NCI-H1092 treated with DMSO at 0.1 percent for 48 hours (cell line): ENCODE results near the gene PCLO.

ENCODE experiments used
- DNase-seq: peaks from one replicate; lab custom pipeline; 2025; lab: John Stamatoyannopoulos, UW

The PCLO gene

DNA sequence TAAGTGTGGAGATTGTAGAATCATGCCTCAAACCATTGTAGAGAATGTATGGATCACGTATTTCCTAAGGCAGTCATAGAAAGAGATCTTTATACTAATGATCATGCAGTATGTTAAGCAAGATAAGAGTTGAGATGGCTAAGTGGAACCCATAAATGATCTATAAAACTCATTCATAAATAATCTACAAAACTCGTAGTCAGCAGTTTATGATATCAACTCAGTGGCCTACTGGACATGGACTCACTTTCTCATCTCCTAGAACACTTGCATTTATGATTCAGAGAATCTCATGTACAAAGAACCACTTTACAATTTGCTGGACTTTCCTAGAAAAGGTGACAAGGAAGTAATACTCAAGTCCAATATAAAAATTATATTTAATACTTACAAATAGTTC lies 339.6 kb downstream of the PCLO start:
- DNase-seq: no peak

DNA sequence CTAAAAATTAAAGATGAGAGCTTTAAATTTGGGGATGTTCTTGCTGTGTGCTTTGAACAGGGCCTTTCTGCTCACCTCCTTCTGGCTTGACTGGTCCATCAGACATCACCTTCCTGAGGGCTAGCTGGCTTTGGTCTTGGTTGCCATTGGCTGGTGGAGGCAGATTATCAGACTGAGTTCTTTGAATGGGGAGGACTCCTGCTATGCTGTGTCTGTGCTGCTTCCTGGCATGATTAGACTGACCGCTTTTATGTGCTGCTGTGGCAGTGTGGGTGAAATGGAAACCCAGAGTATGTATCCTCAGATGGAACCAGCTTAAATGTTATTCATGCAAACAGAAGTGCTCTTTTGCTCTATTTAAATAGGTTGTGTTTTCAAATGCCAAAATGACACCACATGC lies 341.6 kb downstream of the PCLO start:
- no peak for DNase-seq

DNA sequence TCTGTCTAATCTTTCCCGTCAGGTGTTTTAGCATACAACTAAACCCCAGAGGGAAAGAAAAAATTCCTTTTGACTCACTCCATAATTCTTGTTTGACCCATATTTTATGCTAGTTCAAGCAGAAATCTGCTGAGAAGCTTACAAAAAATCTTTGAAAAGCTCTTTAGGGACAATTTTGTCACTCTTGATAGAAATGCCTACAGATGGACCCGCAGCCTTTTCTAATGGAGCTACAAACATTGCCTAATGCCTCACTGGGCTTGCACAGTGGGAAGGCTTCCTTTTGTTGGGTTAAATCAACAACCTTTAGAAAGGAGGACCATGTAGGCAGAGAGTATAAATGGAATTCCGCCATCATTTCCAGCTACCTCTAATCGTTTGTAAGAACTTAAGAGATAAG lies 344.5 kb downstream of the PCLO start:
- no peak for DNase-seq

DNA sequence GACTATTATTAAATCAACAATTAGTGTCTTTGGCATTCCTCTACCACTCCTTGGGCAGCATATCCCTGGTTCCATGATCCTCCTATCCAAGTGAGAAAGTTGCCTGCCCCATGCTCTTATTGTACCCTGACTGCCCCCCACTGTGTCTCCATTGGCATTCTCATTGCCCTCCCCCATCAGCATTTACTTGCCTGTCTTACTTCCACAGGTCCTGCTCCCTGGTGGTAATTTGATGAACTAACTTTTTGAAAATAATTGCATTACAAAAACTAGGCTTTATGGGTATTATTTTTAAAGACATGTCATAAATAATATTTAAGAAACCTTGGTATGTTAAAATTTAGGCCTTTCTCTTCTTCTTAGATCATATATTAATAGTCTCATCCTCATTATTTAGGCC lies 346.4 kb downstream of the PCLO start:
- no peak for DNase-seq

DNA sequence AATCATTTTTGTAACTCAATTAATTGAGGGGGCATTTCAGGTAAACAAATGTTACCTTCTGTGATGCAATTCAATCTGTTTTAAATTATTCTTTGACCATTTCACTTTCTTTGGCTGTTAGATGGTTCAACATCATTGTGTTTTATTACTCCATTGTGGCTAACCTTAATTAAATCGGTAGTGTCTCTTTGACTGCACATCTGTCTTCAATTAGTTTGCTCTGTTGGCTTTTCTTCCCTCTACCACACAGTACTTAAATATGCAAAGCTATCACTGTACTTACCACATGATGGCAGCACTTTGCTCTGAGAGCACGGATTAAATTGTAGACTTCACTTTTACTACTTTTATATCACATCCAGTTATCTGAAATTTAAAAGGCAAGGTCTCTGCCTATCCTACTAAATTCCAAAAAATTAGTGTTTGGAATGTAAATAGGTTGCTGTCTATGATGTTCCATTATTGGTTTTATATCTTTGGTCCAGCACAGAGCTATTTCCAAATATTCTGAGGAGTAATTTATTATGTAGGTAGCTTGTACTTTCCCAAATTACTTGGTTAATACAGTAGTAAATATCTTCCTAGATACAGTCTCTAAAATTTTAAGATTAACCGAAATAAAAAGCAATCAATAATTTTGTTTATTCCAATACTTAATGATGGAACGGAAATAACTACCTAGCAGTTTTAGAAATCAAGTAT lies 352.0 kb downstream of the PCLO start:
- peak; percentile 62 for DNase-seq

DNA sequence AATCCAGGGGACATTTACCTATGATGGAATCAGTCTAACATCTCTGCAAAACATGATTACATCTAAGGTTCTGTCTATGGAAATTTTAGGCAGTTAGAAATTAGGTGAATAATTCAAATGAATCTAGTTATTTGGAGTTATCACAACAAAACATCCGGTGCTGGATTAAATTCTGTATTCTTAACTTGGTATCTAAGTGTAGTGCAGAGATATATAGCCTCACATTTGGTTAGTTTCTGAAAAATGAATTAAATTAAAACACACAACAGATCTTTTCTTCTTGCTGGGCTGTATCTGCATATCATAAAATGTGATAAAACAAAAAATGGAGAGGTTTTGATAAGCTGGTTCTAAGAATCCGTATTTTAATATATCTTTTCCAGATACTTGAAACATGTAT lies 354.1 kb downstream of the PCLO start:
- DNase-seq: no peak

DNA sequence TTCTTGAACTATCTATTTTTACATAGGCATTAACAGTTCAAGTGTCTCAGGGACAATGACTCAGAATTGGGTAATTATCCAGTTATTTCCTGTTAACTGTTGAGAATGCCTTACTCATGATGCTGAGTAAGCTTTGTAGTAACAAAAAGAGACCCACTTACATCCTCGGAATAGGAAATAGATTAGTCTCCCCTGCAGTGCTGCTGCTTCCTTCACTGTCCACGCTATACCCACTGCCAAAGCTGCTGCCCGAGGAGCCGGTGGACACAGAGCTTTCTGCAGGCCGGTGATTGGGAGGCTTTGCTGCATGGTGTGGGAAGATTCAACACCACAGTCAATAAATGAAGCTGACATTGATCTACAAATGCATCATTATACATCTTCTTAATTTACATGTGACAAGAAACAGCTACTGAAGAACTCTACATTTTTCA lies 357.1 kb downstream of the PCLO start:
- DNase-seq: no peak

DNA sequence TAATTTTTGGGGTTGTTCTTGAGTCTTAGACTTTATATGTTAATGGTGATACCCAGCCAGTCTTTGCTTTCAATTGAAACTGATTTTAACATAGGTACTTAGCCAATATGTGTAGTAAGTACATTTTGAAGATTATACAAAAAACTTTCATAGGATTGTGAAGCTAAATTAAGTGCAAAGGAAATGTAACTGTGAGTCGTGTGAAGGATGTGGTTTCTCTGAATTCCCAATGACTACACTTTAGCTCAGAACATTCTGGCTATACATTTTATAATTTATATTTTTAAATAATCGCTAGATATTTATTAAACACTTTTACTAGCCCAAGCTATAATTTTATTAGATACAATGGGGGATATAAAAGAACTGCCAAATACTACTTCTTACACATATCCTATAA lies 359.3 kb downstream of the PCLO start:
- DNase-seq: no peak

DNA sequence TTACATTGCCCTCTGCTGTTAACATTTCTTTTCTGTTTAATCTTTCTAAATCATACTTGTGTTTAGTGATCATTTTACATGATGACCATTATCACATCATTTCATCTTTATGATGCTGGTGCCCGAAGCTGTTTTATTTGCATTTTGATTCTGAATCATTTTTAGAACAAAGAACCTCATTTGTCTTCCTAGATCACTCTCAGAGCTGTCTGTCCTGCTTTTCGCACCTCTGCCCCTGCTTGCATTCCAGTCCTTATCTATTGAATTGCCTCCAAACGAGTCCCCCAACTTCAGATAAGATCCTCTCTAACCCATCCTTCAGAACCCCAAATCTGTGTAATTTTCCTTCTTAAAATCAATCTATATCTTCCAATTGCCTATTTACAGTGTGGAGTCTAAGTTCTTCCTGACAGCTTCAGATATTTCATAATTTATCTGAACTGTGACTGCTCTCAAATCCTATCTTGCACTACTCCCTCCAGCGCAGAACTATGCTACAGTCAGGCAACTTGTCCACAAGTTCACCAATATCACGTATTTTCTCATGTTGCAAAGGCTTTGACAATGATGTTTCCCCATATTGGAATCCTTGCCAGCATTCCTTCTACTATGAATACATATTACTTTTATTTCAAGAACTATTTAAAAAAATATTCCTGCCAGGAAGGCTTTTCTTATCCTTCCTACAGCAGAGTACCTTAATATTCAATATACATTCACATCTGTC lies 372.6 kb downstream of the PCLO start:
- DNase-seq: no peak

DNA sequence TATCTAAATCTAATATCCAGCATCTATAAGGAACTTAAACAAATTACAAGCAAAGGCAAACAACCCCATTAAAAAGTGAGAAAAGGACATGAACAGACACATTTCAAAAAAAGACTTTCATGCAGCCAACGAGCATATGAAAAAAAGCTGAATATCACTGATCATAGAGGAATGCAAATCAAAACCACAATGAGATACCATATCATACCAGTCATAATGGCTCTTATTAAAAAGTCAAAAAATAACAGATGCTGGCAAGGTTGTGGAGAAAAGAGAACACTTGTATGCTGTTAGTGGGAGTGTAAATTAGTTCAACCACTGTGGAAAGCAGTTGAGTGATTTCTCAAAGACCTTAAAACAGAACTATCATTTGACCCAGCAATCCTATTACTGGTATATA lies 384.7 kb downstream of the PCLO start:
- DNase-seq: no peak

DNA sequence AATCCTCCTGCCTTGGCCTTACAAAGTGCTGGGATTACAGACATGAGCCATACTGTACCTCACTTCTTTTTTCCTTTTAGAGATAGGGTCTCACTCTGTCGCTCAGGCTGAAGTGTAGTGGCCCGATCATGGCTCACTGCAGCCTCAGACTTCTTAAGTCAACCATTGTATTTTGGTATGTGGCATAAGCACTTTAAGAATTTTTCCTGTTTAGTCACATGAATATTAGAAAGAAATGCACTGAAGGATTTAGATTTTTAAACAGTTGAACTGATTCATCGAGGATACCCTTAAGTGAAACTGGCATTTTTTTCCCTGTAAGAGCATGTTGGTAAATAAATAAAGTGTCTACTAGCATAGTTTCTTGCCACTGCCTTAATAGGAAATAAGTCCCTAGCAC lies 399.8 kb downstream of the PCLO start:
- no peak for DNase-seq

DNA sequence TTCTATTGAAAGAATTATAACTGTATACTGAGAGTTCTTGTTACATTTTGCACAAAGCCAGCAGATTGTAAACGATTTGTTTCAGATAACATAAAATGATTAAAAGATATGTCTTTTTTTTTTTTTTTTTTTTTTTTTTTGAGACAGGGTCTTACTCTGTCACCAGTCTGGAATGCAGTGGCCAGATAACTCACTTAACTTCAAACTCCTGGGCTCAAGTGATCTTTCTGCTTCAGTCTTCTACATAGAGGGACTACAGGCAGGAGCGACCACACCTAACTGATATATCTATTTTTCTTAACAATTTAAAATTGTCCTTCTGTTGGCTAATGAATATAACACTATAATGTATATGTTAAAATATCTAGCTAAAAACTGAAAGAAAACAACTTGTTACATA lies 401.9 kb downstream of the PCLO start:
- DNase-seq: no peak

DNA sequence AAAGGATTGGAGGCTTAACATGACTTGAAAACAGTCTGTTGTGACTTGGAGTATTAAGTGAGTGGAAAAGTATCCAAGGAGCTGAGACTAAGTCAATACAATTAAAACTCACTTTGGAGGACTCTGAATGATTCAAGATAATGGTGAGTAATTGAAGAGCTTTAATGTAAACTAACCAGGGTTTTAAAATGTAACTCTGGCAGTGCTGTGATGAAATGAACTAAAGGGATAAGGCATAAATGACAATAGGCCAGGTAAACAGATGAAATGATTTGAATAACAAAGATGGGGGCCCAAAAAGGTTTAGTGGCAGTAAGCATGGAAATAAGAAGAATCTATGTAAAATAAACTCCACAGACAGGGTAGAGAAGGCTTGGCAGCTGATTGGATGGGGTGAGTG lies 402.6 kb downstream of the PCLO start:
- no peak for DNase-seq

DNA sequence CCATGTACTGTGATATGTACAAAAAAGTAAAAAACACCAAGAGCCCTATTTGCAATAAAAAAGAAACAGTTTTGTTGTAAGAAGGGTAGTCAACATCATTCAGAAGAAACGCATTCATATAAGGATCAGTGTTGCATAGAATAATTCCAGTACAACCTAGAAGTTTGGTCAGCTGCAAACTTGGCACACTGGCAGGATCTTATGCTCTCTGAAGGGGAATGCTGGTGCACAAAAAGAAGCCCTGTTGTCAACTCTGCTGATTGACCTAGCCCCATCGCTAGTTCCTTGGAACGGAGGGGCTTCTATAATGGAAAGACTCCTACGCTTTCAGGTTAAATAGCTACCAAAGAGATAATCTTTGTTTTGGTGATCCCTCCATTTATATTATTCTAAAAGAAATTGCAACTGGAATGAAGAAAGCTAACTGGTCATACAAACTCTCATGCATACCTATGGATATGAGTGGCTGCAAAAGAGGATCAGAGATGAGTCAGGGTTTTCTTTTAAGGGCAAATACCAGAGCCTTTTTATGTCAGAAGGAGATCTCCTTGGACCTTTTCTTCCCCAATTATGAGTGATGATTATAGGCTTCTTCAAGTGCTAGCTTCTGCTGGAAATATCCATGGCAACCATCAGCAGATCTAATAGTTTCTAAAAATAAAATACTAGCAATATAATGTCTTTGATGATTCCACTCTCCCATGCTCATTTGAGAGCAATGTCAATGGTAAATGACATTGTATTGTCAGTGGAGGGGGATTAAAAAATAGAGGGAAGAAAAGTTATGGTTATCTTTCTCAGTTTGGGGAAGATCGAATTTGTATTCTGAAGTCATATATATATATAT lies 406.8 kb downstream of the PCLO start:
- no peak for DNase-seq

DNA sequence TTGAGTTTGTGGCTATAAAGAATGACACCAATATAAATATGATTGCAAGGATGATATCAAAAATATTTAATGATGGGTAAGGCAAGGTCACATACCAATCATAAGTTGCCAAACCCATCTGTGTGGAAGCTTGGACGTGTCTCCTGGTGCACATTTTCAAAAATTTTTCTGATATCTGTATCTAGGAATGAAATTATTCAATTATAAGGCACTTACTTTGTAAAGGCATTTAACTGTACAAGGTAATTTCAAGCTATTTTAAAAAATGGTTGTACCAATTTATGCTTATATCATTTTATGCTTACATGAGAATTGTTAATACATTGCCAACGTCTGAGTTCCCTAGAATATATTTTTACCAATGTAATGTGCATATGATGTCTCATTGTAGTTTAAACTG lies 412.7 kb downstream of the PCLO start:
- no peak for DNase-seq

DNA sequence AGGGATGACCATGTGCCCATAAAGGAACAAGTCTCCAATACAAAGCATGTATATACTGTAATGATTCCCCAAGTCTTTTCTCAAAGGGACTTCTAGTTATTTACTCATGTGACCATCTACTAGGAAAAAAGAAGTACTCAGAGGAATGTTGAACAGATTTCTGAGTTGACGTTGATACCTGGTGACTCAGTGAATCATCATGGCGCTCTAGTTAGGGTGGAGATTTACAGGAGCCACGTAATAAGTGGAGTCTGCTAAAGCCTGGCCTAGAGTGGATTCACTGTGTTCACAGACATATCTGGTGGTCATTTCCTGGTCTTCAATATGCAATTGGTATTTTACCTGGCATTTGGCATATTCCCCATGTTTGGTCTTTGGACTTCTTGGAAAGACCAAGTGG lies 416.9 kb downstream of the PCLO start:
- no peak for DNase-seq

DNA sequence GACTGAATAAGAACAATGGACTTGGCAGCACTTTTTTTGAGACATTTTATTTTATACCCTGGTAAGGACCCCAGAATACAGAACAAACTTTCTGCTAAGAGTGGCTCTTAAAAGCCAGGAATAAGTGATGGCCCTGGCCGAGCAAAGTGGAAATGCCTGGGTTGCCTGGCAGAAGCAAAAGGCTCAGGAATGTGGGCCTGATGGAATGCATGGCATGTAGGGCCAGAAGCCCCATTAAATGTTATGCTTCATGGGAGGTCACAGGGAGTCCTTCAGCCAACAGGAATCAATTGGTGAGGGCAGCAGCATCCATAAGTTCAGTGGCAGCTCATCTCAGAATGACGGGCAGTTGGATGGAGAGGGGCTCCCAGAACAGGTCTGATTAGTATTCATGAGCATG lies 417.6 kb downstream of the PCLO start:
- no peak for DNase-seq

DNA sequence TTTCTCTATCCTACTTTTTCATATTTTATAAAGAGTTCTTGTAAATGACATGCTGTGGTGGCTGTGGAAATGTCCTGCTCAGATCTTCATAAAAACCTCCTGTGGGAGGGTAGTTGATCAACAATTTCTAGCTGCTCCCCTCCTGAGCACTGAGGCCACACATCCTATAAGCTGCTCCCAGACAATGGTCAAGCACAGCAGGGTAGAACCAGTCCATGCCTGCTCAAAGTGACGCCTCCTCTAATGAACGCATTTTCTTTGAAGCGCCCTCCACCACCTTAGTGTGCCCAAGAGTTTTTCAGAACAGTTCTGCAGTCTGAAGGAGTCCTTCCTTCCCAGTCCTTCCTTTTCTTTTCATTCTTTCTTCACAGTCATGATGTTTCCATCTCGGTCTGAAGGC lies 420.5 kb downstream of the PCLO start:
- DNase-seq: no peak

DNA sequence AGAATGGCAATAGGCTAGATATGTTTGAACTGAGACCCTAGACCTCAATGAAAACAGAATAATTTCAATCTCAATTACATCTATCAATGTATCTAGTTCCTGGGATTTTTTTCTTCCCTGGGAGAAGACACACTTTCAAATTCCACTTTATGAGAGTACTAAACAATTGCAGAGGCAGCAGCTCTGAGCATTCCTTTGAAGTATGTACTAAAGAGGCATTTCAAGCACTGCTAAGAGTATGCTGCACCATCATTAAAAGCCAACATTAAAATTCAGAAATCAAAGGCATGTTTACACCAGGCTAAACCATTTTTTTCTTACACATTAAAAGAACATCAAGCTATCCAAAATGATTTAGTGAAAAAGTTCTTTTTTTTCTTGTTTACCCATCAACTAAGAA lies 421.2 kb downstream of the PCLO start:
- no peak for DNase-seq

DNA sequence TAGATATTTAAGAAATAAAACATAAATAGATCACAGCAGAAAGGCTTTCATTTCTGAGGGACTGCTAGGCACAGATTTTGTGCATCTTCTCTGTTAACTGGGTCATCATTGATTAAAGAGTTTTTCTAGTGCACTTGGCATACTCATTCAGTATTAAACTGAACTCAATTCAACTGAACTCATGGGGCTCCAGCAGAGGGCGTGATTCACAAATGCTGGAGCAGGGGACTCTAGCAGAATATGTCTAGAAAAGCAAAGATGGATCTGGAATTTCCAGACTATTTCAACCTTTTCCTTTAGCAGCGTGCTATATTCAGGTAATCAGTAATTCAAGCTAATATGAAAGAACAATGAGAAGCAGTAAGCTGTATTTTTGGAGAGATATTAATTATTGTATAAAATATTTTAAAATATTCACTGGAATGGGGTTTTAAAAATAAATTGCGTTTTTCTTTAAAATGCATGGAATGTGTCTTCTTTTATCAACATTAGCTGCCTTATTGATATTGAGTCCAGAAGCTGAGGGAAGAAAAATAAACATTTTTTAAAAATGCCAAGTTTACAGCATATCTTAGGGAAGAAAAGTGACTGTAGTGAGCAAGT lies 422.3 kb downstream of the PCLO start:
- DNase-seq: peak; percentile 62

DNA sequence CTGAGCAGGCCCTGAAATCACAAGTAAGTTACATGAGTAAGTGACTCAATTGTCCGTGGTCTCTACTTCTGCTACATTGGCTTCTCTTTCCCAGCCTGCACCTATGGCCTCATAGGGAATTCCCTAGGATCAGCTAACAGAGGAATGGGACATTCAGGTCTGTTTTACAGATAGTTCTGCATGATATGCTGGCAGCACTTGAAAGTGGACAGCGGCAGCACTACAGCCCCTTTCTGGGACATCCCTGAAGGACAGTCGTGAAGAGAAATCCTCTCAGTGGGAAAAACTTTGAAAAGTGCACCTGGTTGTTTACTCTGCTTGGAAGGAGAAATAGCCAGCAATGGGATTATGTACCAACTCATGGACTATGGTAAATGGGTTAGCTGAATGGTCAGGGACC lies 426.1 kb downstream of the PCLO start:
- DNase-seq: no peak

DNA sequence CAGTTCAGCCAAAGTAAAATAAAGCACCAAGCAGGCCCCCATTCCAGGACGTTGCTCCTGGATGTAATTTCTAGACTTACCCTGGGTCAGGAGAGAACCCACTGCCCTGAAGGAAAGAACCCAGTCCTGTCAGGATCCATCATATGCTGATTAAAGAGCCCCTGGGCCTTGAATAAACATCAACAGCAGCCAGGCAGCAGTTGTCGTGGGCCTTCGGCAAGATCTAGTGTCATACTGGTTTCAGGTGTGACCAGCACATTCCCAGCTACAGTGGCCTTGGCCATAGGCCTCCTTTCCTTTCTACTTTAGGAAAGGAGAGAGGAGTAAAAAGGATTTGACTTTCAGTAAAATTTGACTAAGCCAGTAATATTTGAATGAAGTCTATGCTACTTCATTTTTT lies 430.0 kb downstream of the PCLO start:
- DNase-seq: no peak
